HAP-1 (cell line): Measurements from ENCODE around the gene NELFE.
"Not testable (repeated sequence)": the region's sequence is repeated elsewhere in the genome, so short reads cannot be mapped to it uniquely, and the experiment has no call there.

Experiments used
- DNase-seq, 2 experiments: peaks; one replicate each; pipeline ENCODE4 v3.0.0-alpha.2; 2016 to 2020; ENCODE audit warnings: low spot score in 2 of 2
- H3K27me3 ChIP-seq: fragments of 250-450 bp; sonication (Bioruptor Pico); 2 replicates; pipeline ENCODE4 v1.5.1; 2020; ENCODE audit warnings: low read depth, mild to moderate bottlenecking, moderate library complexity
- H3K36me3 ChIP-seq: fragments of 250-450 bp; sonication (Bioruptor Pico); replicated peaks from 2 replicates; pipeline ENCODE4 v1.5.1; 2020; ENCODE audit warnings: mild to moderate bottlenecking
- H3K4me1 ChIP-seq: fragments of 250-450 bp; sonication (Bioruptor Pico); 2 replicates; pipeline ENCODE4 v1.5.1; 2020; ENCODE audit warnings: mild to moderate bottlenecking
- H3K4me3 ChIP-seq: fragments of 250-450 bp; sonication (Bioruptor Pico); 2 replicates; pipeline ENCODE4 v1.5.1; 2020; ENCODE audit warnings: mild to moderate bottlenecking, moderate library complexity
- H3K9me3 ChIP-seq: fragments of 250-450 bp; sonication (Bioruptor Pico); 2 replicates; pipeline ENCODE4 v1.5.1; 2020; ENCODE audit warnings: mild to moderate bottlenecking, moderate library complexity
- in situ Hi-C: fragments of 300-500 bp; cut with MboI; formaldehyde crosslinking; loops from 3 replicates; pipeline ENCODE4 v1.14.3; 2020; ENCODE audit warnings: low sequenced_read_pairs, inconsistent platforms, mixed read lengths

NELFE gene

GRCh38 chr6:31908791-31909190 lies 50.0 kb downstream of the NELFE start:
- in situ Hi-C loops: loop anchor here (5.0 kb wide), 1 partner anchor 44 kb away; no protein-coding TSS in a partner anchor
- Histone ChIP-seq H3K4me3 (no peak overlapping the region), H3K36me3 (no peaks in the 10 kb centered on the region), H3K27me3 (no peaks in the 10 kb centered on the region), H3K4me1 (no peaks in the 10 kb centered on the region), H3K9me3 (no peaks in the 10 kb centered on the region)
- DNase-seq: no peak

GRCh38 chr6:31908255-31908654 lies 50.5 kb downstream of the NELFE start:
- not testable (repeated sequence) for H3K4me1 ChIP-seq, H3K9me3 ChIP-seq, H3K27me3 ChIP-seq, H3K36me3 ChIP-seq, H3K4me3 ChIP-seq, DNase-seq
- in situ Hi-C loops: loop anchor here (5.0 kb wide), 1 partner anchor 44 kb away; no protein-coding TSS in a partner anchor

GRCh38 chr6:31907158-31907813 lies 51.5 kb downstream of the NELFE start:
- H3K4me3 ChIP-seq: no peak overlapping the region
- no peak for DNase-seq
- in situ Hi-C loops: loop anchor here (5.0 kb wide), 1 partner anchor 45 kb away; no protein-coding TSS in a partner anchor

GRCh38 chr6:31906727-31907126 lies 52.0 kb downstream of the NELFE start:
- in situ Hi-C loops: loop anchor here (5.0 kb wide), 1 partner anchor 46 kb away; no protein-coding TSS in a partner anchor
- H3K4me1 ChIP-seq, H3K27me3 ChIP-seq, H3K9me3 ChIP-seq, H3K36me3 ChIP-seq, DNase-seq, H3K4me3 ChIP-seq: not testable (repeated sequence)

More at GRCh38 chr6:31907158-31907813, 51.5 kb downstream of the NELFE start:
- Histone ChIP-seq H3K9me3 (no peaks in the 10 kb centered on the region), H3K36me3 (no peaks in the 10 kb centered on the region), H3K27me3 (no peaks in the 10 kb centered on the region), H3K4me1 (no peaks in the 10 kb centered on the region)

- Histone ChIP-seq H3K4me3 (no peak overlapping the region), H3K9me3 (no peaks in the 10 kb centered on the region), H3K4me1 (no peaks in the 10 kb centered on the region), H3K36me3 (no peaks in the 10 kb centered on the region), H3K27me3 (no peaks in the 10 kb centered on the region)
- no peak for DNase-seq
- in situ Hi-C loops: loop anchor here (5.0 kb wide), 1 partner anchor 46 kb away; no protein-coding TSS in a partner anchor
These were observed 52.6 kb downstream of the NELFE start for GRCh38 chr6:31906122-31906521.

GRCh38 chr6:31905041-31905440 lies 53.7 kb downstream of the NELFE start:
- no peak overlapping the region for H3K4me3 ChIP-seq
- in situ Hi-C loops: loop anchor here (5.0 kb wide), 1 partner anchor 47 kb away; no protein-coding TSS in a partner anchor
- no peaks in the 10 kb centered on the region for H3K36me3 ChIP-seq
- H3K27me3 ChIP-seq: no peaks in the 10 kb centered on the region
- H3K9me3 ChIP-seq: no peaks in the 10 kb centered on the region
- H3K4me1 ChIP-seq: no peaks in the 10 kb centered on the region
- DNase-seq: no peak

GRCh38 chr6:31903957-31904356 lies 54.8 kb downstream of the NELFE start:
- no peak for DNase-seq
- H3K4me3 ChIP-seq: no peak overlapping the region
- H3K9me3 ChIP-seq: no peaks in the 10 kb centered on the region
- H3K27me3 ChIP-seq: no peaks in the 10 kb centered on the region
- H3K4me1 ChIP-seq: peaks cover under 1% of the 10 kb centered on the region
- H3K36me3 ChIP-seq: no peaks in the 10 kb centered on the region
- in situ Hi-C loops: no loop called here
